Urinary bladder (tissue), 4 donors: ENCODE data around the gene BAG3. TPM values are rescaled to one million over a fixed set of nuclear protein-coding genes. Genes with fewer than 3 reads are reported as not detected.

ENCODE experiments used
- DNase-seq: peaks from one replicate; pipeline ENCODE4 v3.0.0-alpha.2; 2015; ENCODE audit errors: extremely low spot score
- H3K27ac ChIP-seq: one replicate; pipeline ENCODE4 v1.5.1; 2013; ENCODE audit warnings: low read depth, mild to moderate bottlenecking, moderate library complexity
- H3K36me3 ChIP-seq: one replicate; pipeline ENCODE4 v1.6.1; 2013; ENCODE audit warnings: mild to moderate bottlenecking, moderate library complexity; ENCODE audit not compliant: insufficient read depth
- H3K4me1 ChIP-seq: one replicate; pipeline ENCODE4 v1.6.1; 2013; ENCODE audit warnings: mild to moderate bottlenecking, moderate library complexity; ENCODE audit not compliant: insufficient read depth
- H3K4me3 ChIP-seq: one replicate; pipeline ENCODE4 v1.5.1; 2013; ENCODE audit warnings: low read depth, low read length
- WGBS: extraction: QIAGEN DNeasy Blood & Tissue Kit; methylation state at CpG from one replicate; pipeline ENCODE4 v1.1.7; 2013; 5-methylcytosine and 5-hydroxymethylcytosine counted together
- polyA plus RNA-seq: library from polyadenylated mRNA; stranded (reverse); fragments of 200-250 nt; gene quantifications from one replicate; pipeline ENCODE4 v1.2.3, GENCODE V29; 2013
- total RNA-seq: library from RNA; depleted of rRNA; stranded (reverse); fragments of >200 nt; gene quantifications from one replicate; pipeline ENCODE4 v1.2.3, GENCODE V29; 2014
- donor health status: healthy with polysubstance abuse.
- donor health status: healthy.

The BAG3 gene
- total and polyA plus RNA-seq, 2 donors, result 8.2 to 70.0 TPM

GRCh38 chr10:119725828-119726675 is 74.9 kb downstream of the BAG3 start, which contains the start of gene INPP5F:
TSS of gene INPP5F (plus strand) at chr10:119726050. CDS start at chr10:119726263, 213 bp downstream.
- under 1% methylated on average over 94 of the region's 95 CpGs for WGBS
- Histone ChIP-seq H3K4me3 (peak within 1 kb of the TSS; percentile 97), H3K4me1 (no peaks in the 10 kb centered on the region), H3K27ac (peak within 1 kb of the TSS; percentile 89), H3K36me3 (no peaks in the 10 kb centered on the region)
- DNase-seq, result peak; percentile 97

GRCh38 chr10:119726676-119727261 is 75.6 kb downstream of the BAG3 start:
- H3K27ac ChIP-seq, result no peak overlapping the region
- DNase-seq, result no peak
- H3K4me1 ChIP-seq, result no peaks in the 10 kb centered on the region
- peak overlapping the region; percentile 97 for H3K4me3 ChIP-seq
- WGBS, result 49% methylated on average over 14 of the region's 14 CpGs
- no peaks in the 10 kb centered on the region for H3K36me3 ChIP-seq

Other genes with a start within 250 kb of the BAG3 start
- 62.4 TPM for gene RGS10, start 108.7 kb upstream of the BAG3 start, total RNA-seq
- 44.8 TPM for gene RGS10, start 108.7 kb upstream of the BAG3 start, polyA plus RNA-seq
- gene TIAL1, start 54.4 kb upstream of the BAG3 start, total RNA-seq, result 167 TPM
- gene TIAL1, start 54.4 kb upstream of the BAG3 start, polyA plus RNA-seq, result 48.6 TPM
- gene INPP5F, start 74.7 kb downstream of the BAG3 start, total RNA-seq, result 58.3 TPM
- gene INPP5F, start 74.7 kb downstream of the BAG3 start, polyA plus RNA-seq, result 11.6 TPM
- 60.9 TPM for gene MCMBP, start 221.5 kb downstream of the BAG3 start, total RNA-seq
- gene MCMBP, start 221.5 kb downstream of the BAG3 start, polyA plus RNA-seq, result 44.9 TPM
- gene SEC23IP, start 241.3 kb downstream of the BAG3 start, total RNA-seq, result 26.5 TPM
- gene SEC23IP, start 241.3 kb downstream of the BAG3 start, polyA plus RNA-seq, result 16.9 TPM